Stimulated activated CD8-positive, alpha-beta memory T cell treated with anti-CD3 and anti-CD28 coated beads, Interleukin-4, amount 100 ng/mL, for 24 hours (primary cell): Measurements from ENCODE around the gene SMAP2.
"Not testable (repeated sequence)": the region's sequence is repeated elsewhere in the genome, so short reads cannot be mapped to it uniquely, and the experiment has no call there.

Experiments used
- DNase-seq: peaks from one replicate; pipeline ENCODE4 v3.0.0-alpha.2; 2020; ENCODE audit warnings: low read depth

Gene SMAP2

DNA sequence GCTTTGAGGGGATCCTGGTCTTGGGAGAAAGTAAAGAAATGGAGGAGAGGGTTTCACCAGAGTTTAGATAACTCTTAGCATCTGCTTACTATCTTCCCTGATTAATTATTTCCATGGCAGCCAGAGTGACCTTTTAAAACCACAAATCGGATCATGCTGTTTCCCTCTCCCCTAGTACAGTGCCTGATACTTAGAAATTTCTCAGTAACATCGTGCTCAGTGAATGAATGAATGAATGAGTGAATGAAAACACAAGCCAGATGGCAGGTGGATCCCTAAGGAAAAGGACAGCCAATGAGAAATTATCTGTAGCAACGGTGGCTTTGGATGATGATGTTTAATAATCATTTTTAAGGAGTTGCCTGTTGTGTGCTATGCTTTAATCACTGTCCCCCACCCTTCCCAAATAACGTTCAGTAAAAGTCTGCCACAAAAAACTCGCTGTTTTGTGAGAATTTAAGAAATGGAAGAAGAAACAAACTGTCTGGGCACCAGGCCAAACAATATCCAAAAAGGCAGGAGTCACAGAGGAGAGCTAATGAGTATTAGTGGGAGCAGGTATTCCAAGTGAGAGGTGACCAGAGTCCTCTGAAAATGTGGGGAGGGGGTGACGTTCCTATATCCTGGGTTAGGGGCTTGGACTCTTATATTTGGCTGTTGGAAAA lies 737 bp upstream of the SMAP2 start:
- no peak for DNase-seq

DNA sequence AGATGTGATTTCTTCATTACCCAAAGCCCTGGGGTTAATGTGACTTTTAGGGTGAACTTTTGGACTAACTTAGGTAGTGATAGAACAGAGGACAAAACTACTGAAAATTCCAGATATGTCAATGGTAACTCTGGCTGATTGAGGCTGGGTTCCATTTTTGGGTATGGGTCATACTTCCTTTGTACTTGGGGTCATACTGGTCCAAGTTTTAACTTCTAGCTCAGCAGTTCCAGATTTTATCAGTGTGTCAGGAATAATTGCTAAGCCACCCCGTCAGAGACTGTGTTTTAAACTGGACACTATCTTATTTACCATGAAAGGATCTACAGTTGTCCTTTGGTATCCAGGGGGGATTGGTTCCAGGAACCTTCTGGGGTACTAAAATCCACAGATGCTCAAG lies 4.0 kb downstream of the SMAP2 start:
- no peak for DNase-seq

DNA sequence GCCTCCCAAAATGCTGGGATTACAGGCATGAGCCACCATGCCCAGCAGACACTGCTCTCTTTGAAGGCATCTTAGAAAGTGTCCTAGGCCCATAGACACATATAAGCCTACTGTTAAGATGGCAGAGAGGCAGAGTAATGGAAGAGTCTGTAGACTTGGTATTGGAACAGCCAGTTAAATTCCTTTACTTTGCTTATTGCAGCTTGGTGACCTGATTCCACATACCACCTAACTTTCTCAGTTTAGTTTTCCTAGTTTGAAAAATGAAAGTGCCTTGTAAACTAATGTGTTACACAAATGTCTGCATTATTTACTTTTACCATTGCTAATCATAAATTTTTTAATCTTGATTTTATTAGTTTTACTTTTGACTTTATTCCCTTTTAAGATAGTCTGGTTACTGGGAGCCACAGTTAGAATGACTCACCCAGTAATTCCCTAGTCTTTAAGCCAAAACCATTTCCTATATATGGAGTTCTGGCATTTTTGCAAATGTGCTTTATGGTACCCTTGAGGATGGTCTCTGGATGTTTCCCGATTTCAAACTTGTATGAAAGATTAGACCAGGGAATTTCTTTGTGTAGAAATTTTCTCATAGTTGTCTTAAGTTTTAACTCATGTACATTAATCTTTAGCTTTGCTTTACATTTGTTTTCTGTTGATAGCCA lies 6.4 kb downstream of the SMAP2 start:
- no peak for DNase-seq

DNA sequence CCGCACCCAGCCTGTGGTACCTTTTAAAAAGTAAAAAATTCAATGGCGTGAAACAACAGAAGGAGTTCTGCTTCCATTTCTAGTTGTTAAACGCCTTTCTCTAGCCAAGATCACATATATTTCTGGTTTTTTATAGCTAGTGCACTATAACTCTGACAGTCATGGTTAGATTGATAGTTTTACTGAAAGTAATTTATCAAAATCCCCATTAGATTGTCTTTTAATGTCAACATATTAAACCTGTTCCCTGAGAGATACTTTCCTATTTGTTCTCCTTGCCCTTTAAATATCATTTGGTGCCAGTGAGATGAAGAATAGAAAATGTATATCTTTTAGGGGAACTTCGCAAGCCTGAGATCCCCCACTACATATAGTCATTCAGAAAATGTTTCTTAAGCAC lies 7.3 kb downstream of the SMAP2 start:
- DNase-seq: no peak

DNA sequence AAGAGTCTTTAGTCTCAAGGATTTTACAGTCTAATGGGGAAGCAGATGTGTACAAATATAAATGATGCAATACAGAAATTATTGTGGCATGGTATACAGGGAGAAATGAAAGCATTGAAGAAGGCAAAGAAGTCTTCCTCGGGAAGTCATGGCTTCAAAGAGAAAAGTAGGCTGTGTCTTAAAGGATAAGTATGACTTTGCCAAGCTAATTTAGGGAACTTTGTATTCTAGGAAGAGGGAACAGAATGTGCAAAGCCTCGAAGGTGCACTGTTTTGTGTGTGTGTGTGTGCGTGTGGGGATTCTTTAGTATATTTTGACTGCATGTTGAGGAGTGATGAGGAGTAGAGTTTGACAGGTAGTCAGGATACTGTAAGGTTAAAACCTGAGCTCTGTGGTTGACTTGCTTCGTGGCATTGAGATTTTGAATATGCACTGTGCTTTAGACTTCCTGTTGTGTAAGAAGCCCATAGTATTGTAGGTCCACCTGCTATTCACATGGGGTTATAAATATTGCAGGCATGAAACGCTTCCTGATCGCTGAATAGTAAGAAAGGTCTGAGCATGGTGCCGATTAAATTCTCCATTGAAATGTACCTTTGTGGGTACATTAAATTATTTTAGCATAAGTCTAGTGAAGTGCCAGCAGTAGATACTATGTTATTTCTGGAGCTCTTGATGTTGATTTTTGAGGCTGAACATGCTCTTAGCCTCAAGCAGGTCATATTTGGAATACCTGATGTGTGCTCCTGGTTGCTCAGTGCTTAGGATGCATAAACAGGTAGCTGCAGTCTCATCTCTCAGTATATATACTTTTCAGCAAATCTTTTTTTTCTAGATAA lies 8.0 kb downstream of the SMAP2 start:
- DNase-seq: no peak

- DNase-seq: no peak
These were observed 8.6 kb downstream of the SMAP2 start for GRCh38 chr1:40382108-40382460.

GRCh38 chr1:40382601-40383000 lies 9.1 kb downstream of the SMAP2 start:
- DNase-seq: no peak

- DNase-seq: no peak
These were observed 9.6 kb downstream of the SMAP2 start for GRCh38 chr1:40383095-40383487.

- no peak for DNase-seq
These were observed 10.2 kb downstream of the SMAP2 start for GRCh38 chr1:40383488-40384412.

- DNase-seq: no peak
These were observed 10.9 kb downstream of the SMAP2 start for GRCh38 chr1:40384413-40384762.

- no peak for DNase-seq
These were observed 11.4 kb downstream of the SMAP2 start for GRCh38 chr1:40384887-40385286.

DNA sequence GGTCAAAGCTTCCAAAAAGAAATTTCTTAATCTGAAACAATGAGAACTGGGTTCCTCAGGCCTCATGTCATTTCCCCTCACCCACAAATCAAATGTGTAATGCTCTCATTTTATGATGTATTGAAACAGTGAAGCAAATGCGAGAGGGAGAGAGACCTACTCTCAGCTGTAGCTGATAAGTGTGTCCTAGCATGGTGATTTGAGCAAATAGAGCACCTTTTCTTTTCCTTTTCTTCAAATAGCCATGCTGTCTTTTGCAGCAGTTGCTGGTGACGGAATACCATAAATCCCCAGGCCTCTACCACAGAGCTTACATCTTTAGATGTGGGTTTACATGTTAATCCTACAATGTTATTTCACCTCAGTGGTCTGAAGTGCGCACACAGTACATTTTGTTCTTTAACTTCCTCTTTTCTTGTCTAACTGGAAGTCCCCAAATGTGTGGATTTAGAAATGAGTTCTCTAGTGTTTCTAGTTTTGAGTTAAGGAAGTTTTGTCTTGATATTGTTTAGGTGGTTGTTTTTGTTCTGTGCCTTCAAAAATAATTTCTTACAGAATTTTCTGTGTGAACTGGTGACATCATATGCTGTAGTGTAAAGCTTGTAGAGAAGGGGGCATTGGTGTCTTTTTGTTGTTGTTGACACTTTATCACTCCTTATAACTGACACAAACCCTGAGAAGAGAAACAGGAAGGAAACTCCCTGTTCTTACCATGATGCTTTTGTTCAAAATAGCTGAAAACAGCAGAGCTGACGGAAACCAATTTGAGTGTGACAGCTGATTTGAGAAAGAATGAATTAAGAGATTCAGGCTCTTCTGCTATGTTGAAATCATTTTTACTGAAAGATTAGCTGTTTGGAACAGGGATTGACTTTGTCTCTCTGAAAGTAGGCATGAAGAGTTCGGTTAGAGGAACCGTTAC lies 12.2 kb downstream of the SMAP2 start:
- DNase-seq: no peak

- no peak for DNase-seq
These were observed 12.8 kb downstream of the SMAP2 start for GRCh38 chr1:40386359-40386723.

DNA sequence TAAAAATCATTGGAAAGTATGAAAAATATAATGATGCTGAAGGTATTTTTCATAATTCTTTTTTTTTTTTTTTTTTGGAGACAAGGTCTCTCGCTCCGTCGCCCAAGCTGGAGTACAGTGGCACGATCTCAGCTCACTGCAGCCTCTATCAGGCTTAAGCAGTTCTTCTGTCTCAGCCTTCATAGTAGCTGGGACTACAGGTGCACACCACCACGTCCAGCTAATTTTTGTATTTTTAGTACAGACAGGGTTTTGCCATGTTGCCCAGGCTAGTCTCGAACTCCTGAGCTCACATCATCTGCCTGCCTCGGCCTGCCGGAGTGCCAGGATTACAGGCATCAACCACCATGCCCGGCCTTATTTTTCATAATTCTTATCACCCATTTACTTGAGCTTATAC lies 13.3 kb downstream of the SMAP2 start:
- DNase-seq: no peak

DNA sequence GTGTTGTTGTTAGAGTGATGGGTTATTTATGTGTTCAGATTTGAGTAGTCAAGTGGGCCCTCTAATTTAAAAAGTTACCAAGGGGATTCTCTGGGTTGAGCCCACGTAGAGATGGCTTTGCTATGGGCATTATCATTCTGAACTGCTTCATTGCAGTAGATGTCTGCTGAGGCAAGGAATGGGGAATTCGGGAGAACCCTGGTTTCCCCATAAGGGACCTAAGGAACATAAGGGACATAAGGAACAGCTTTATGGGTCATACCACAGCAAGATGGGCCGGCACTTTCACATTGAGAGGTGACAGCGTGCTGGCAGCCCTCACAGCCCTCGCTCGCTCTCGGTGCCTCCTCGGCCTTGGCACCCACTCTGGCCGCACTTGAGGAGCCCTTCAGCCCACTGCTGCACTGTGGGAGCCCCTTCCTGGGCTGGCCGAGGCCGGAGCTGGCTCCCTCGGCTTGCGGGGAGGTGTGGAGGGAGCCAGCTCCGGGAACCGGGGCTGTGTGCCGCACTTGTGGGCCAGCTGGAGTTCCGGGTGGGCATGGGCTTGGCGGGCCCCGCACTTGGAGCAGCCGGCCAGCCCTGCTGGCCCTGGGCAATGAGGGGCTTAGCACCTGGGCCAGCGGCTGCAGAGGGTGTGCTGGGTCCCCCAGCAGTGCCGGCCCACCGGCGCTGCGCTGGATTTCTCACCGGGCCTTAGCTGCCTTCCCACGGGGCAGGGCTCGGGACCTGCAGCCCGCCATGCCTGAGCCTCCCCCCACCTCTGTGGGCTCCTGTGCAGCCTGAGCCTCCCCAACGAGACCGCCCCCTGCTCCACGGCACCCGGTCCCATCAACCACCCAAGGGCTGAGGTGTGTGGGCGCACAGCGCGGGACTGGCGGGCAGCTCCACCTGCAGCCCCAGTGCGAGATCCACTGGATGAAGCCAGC lies 14.1 kb downstream of the SMAP2 start:
- DNase-seq: not testable (repeated sequence)

GRCh38 chr1:40388456-40389321 lies 15.2 kb downstream of the SMAP2 start:
- not testable (repeated sequence) for DNase-seq

DNA sequence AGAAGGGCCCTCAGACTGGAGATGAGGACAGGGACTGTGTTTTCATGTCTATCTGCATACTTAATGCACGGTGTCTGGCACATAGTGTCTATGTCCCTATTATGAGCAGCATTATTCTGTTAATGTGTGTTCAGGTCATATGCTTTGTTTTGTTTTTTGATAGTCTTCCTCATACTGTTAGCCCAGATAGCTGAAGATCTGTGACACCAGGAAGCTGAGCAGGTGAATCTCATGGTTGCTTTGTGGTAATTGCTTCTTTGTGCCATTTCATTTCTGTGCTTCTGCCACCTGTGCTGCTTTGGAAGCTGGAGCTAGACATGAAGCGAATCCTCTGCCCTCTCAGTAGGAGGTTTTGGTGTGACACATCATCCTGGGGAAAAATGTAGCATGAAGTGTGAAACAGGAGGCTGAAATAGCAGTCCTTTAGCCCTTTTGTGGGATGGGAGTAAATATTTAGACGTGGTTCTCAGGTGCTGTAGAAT lies 15.8 kb downstream of the SMAP2 start:
- DNase-seq: no peak

DNA sequence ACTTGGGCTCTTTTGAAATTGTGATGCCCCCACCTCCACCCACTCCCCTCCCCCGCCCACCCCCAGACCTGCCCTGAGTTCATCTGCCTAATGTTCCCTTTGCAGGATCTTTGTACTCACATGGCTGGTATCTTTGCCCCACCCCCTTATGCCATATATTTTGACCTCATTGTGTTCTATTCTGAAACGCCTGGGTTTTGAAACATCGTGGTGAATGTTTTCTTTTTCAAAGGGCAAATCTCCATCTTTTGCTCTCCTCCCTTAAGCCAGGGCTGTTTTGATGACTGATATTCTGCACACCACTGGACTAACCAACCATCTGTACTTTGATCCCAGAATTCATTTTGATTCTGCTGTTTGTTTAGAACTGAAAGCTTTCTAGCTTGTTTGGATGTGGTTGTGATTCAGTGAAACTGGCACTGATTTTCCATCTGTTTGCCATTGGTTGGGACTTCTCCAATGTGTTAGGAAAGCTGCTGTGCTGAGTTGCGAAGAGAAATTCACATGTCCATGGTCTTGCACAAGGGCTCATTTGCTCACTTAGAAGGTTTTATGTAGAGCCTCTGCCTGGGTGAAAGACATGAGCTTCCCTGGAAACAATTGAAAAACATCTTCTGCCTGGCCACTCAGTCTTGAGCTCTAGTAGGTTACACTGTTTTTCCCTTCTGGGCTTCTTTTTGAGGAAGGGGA lies 16.5 kb downstream of the SMAP2 start:
- DNase-seq: no peak
